LHCN-M2 (cell line): Measurements from ENCODE around the gene XRCC2. TPM values are rescaled to one million over a fixed set of nuclear protein-coding genes. Genes with fewer than 3 reads are reported as not detected.
"Not testable (repeated sequence)": the region's sequence is repeated elsewhere in the genome, so short reads cannot be mapped to it uniquely, and the experiment has no call there.

ENCODE experiments used
- DNase-seq: peaks from one replicate; pipeline ENCODE4 v3.0.0-alpha.2; 2012; ENCODE audit warnings: low read depth
- polyA plus RNA-seq: library from polyadenylated mRNA; unstranded; fragments of >200 nt; gene quantifications from one replicate; pipeline ENCODE4 v1.2.1, GENCODE V29; 2012; ENCODE audit warnings: missing spikeins
- total RNA-seq: library from RNA; depleted of rRNA; stranded (reverse); fragments of >200 nt; gene quantifications from 2 replicates; pipeline ENCODE4 v1.2.3, GENCODE V29; 2014; rRNA removed

The XRCC2 gene
- 11.0 and 13.9 TPM in 2 replicates for total RNA-seq
- polyA plus RNA-seq, result 2.1 TPM

DNA sequence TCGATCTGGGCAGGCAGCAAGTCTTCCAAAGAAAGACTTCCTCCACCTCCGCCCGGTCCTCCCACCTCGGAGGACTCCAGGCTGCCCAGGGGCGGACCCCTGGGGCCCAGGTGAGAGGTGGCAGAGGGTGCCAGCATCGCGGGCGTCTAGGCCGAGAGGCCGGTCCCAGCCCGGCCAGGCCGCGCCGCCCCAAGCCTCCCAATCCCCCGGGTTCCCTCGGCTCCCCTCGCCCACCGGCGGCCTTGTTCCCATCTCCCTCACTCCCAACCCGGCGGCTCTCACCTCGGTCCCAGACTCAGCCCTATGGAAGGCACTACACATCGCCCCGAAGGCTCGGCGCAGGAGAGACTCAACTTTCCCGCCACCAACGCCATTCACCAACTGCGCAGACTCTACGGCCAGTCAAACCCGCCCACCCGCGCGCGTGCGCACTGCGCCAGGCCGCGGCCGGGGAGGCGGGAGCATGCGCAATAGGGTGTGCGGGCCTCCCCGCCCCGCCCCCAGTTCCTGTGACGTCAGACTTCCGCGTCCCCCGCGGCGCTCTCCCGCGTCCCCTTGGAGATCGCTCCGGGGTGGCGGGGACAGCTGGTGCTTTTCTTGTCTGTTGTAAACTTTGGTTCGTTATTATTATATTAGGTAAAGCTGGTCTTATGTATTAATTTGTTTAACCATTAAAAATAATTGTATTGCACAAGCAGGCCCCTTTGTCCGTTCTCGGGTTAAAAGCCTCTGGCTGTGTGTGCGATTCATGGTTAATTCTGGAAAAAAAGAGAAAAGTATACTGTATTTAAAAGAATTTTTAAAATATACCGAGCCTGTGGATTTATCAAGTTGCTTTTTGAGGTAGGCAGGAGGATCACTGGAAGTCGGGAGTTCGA is at the start of gene XRCC2:
Gene XRCC2, minus strand, starts transcription at position 383 of the 878 bp plus-strand sequence. Its CDS starts 62 bp downstream, at position 321.
- peak; percentile 92 for DNase-seq

DNA sequence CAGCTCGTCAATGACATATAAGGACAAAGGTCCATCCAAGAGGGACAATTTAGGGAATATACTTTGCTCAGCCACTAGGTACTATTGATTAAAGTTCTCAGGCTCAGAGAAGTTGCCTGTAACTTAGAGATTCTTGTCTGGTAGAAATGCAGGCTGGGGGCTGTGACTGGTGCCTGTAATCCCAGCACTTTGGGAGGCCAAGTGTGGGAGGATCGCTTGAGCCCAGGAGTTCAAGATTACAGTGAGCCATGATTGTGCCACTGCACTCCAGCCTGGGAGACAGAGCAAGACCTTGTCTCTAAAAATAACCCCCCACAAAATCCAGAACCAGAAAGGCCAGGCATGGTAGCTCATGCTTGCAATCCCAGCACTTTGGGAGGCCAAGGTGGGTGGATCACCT is 47.4 kb upstream of the XRCC2 start:
- no peak for DNase-seq

GRCh38 chr7:152712412-152713042 is 36.6 kb upstream of the XRCC2 start:
- DNase-seq, result not testable (repeated sequence)

GRCh38 chr7:152711444-152711944 is 35.6 kb upstream of the XRCC2 start:
- DNase-seq, result no peak

- no peak for DNase-seq
These were observed 34.2 kb upstream of the XRCC2 start for GRCh38 chr7:152710153-152710442.

- DNase-seq, result peak; percentile 49
These were observed 33.6 kb upstream of the XRCC2 start for GRCh38 chr7:152709287-152710152.

DNA sequence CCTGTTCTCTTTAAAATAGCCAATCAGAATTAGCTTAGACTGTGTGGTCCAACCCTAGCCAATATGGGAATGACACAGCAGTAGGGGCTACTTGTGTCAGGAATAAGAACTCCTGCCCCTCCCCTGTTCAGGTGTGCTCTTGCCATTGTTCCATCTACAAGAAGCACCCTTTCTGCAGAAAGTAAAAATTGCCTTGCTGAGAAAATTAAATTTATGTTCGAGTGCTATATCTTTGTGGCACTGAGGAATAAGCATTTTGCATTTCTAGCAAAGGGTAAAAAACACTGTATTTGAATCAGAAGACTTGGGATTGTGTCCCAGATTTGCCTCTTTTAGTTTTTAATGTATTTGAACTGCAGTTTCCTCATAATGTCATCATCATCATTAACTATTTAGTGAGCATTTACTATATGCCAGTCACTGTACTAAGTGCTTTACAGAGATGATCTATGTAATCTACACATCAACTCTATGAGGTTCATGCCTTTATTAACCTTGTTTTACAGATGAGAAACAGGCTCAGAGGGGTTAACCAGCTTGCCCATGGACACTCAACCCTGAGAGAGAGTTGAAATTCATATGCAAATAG is 28.9 kb upstream of the XRCC2 start:
- DNase-seq, result no peak

- no peak for DNase-seq
These were observed 23.1 kb upstream of the XRCC2 start for GRCh38 chr7:152699079-152699478.

DNA sequence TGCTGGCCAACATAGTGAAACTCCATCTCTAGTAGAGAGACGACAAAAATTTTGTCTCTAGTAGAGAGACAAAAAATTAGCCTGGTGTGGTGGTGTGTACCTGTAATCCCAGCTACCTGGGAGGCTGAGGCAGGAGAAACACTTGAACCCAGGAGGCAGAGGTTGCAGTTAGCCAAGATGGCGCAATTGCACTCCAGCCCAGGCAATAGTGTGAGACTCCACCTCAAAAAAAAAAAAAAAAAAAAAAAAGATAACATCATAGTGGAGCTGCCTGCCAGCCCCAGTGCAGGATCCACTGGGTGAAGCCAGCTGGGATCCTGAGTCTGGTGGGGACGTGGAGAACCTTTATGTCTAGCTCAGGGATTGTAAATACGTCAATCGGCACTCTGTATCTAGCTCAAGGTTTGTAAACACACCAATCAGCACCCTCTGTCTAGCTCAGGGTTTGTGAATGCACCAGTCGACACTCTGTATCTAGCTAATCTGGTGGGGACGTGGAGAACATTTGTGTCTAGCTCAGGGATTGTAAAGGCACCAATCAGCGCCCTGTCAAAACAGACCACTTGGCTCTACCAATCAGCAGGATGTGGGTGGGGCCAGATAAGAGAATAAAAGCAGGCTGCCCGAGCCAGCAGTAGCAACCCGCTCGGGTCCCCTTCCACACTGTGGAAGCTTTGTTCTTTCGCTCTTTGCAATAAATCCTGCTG is 21.5 kb upstream of the XRCC2 start:
- not testable (repeated sequence) for DNase-seq

GRCh38 chr7:152692196-152692595 is 16.3 kb upstream of the XRCC2 start:
- not testable (repeated sequence) for DNase-seq

- DNase-seq, result no peak
These were observed 7.4 kb upstream of the XRCC2 start for GRCh38 chr7:152683297-152683696.

DNA sequence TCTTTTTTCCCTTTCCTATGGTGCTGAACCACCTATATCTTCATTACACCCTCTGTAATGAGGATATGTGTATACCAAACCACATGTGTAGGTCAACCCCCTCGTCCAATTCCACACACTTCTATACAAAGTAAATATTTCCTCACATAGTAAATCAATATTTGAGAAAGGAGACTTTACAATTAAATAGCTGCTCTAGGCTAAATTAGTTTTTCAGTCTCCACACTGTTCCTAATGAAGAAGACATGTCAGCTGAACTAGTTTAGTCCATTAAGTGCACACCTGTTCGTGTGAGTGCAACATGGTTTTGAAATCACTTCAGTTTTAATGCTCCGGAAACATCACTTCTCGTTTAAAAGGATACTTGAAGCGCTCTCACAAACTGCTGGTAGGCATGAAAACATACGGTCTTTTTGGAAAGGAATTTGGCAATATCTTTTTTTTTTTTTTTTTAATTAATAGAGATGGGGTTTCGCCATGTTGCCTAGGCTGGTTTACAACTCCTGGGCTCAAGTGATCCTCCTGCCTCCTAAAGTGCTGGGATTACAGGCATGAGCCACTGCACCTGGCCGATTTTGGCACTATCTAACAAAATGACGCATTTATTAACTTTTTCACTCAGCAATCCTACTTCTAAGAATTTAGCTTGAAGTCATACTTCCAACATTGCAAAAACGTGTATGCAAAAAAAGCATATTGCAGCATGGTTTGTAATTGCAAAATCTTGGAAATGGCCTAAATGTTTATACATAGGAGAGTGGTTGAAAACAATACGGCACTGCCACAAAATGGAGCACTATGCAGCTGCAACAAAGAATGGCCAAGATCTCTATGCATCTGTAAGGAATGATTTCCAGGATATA is 2.1 kb upstream of the XRCC2 start:
- no peak for DNase-seq

- peak; percentile 47 for DNase-seq
These were observed 832 bp downstream of the XRCC2 start for GRCh38 chr7:152674860-152675758.

- DNase-seq, result no peak
These were observed 2.0 kb downstream of the XRCC2 start for GRCh38 chr7:152673897-152674296.

DNA sequence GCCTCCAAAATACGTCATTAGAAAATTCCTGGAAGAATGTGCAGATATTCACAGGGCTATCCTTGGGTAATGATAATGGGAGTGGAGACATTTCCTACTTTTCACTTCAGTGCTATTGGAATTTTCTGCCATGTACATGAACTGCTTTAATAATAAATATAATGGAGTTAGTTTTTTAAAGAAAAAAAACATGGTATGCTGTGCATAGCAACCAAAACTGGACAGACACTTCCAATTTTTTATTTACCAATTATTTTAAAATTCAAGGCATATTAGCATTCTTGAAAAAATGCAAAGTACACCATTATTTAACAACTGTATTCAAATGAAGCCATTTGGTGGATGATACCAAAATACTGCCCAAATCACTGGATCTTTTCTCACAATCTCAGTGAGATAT is 3.3 kb downstream of the XRCC2 start:
- DNase-seq, result no peak

DNA sequence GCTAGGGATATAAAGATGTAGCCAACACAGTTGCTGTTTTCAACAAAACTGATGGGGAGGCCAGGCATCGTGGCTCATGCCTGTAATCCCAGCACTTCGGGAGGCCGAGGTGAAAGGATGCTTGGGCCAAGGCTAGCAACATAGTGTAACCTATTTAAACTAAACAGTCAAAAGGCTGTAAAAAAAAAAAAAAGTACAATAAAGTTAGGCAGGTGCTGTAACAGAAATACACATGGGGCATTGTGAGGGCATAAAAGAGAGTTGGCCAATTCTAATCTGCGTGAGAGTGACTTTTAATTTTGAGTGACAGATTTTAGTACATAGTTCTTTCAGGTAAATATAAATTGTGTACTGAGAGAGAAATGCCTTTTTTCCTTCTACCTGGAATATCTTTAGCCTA is 6.2 kb downstream of the XRCC2 start:
- DNase-seq, result no peak

DNA sequence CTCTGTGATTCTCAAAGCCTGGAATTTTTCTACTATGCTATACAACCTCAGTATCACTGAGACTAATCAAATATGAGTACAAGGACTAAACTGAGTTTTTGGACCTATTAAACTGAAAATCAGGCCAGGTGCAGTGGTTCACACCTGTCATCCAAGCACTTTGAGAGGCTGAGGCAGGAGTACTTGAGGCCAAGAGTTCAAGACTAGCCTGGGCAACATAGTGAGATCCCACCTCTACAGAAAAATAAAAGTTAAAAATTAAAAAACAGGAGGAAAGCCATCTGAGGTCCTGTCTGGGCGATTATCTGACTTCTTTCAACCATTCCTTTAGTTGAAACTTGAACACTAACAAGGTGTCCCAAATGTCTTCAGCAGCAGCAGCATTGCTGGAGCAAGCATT is 7.0 kb downstream of the XRCC2 start:
- no peak for DNase-seq

DNA sequence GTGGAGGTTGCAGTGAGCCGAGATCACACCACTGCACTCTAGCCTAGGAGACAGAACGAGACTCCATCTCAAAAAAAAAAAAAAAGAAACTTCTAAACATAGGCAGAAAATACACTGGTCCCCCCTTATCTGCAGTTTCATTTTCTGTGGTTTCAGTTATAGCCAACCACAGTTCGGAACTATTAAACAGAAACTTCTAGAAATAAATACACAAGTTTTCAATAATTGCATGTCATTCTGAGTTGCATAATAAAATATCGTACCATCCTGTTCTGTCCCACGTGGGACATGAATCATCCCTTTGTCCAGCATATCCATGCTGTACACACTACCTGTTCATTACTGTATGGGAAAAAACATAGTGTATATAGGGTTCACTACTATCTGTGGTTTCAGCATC is 8.0 kb downstream of the XRCC2 start:
- no peak for DNase-seq

DNA sequence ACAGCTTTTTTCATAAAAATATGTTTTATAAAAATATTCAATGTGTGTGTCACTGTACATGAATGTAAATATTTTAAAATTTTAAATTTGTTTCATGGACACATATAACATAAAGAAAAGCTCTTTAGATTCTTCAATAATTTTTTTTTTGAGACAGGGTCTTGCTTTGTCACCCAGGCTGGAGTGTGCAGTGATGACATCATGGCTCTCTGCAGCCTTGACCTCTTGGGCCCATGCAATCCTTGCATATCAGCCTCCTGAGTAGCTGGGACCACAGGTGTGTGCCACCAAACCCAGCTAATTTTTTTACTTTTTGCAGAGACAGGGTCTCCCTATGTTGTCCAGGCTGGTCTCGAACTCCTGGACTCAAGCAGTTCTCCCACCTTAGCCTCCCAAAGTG is 9.9 kb downstream of the XRCC2 start:
- DNase-seq, result no peak
